Thyroid gland (tissue), 4 donors: Measurements from ENCODE around the gene MYO18B.

Experiments
- CTCF ChIP-seq, 6 experiments: fragments of 200-600 bp in 3 of 6; fragments of 450-650 bp in 3 of 6; sonication (generic) in 3 of 6; IDR thresholded peaks; one replicate each; pipeline ENCODE4 v1.5.1; 2016 to 2019; ENCODE audit warnings: antibody characterized with exemption in 6 of 6, mild to moderate bottlenecking in 2 of 6, inconsistent platforms in 1 of 6, moderate library complexity in 1 of 6
- POLR2A ChIP-seq, 2 donors: fragments of 450-650 bp; IDR thresholded peaks; one replicate each; pipeline ENCODE4 v1.6.1; 2017; ENCODE audit warnings: antibody characterized with exemption in 2 of 2, mild to moderate bottlenecking in 2 of 2, moderate library complexity in 1 of 2

DNA sequence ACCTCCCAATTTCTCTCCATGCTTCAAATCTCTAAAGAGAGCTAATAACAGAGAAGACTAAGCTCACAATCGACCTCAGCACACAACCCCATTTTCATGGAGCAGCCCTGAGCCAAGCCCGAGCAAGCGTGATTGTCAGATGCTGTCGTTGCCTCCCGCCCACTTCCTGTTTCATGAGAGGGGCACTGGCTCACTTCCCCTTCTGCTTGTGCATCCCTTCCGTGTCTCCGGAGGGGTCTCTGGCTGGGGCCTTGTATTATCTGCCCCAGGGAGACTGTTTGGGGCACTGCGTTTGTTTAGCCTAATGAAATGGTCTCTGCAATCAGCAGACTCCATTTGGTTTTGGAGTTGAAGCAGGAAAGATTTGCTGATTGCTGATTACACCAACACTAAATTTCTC, 246.0 kb downstream of the MYO18B start:
- TF ChIP-seq CTCF (IDR thresholded peaks at IDR 0.05) (no peak), POLR2A (IDR thresholded peaks at IDR 0.05) (no peak)
